ENCODE results near the gene S1PR4.

Gene S1PR4

GRCh38 chr19:3178377-3178972 lies at the start of gene S1PR4:
S1PR4 (plus strand) TSS chr19:3178769; CDS start chr19:3178793, 24 bp downstream.
- no peak for DNase-seq

DNA sequence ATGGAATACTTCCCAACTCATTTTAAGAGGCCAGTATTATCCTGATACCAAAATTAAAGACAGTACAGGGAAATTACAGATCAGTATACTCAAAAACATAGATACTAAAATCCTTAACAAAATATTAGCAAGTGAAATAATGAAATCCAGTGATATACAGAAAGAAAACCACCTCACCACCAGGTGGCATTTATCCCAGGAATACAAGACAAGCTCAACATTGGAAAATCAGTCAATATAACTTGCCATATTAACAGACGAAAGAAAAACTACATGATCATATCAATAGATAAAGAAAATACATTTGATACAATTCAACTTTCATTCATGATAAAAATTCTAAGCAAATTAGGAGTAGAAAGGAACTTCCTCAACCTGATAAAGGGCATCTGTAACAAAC lies 49.5 kb upstream of the S1PR4 start:
- peak; percentile 18 for DNase-seq

DNA sequence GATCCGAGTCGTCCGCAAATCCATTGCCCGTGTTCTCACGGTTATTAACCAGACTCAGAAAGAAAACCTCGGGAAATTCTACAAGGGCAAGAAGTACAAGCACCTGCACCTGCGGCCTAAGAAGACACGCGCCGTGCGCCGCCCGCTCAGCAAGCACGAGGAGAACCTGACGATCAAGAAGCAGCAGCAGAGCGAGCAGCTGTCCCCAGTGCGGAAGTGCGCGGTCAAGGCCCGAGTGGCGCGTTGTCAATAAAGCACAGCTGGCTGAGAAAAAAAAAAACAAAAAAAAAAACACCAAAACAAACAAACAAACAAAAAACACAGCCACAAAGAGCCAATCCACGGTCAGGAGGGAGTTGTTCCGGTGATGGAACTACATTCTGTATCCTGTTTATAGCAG lies 47.4 kb upstream of the S1PR4 start:
- no peak for DNase-seq

DNA sequence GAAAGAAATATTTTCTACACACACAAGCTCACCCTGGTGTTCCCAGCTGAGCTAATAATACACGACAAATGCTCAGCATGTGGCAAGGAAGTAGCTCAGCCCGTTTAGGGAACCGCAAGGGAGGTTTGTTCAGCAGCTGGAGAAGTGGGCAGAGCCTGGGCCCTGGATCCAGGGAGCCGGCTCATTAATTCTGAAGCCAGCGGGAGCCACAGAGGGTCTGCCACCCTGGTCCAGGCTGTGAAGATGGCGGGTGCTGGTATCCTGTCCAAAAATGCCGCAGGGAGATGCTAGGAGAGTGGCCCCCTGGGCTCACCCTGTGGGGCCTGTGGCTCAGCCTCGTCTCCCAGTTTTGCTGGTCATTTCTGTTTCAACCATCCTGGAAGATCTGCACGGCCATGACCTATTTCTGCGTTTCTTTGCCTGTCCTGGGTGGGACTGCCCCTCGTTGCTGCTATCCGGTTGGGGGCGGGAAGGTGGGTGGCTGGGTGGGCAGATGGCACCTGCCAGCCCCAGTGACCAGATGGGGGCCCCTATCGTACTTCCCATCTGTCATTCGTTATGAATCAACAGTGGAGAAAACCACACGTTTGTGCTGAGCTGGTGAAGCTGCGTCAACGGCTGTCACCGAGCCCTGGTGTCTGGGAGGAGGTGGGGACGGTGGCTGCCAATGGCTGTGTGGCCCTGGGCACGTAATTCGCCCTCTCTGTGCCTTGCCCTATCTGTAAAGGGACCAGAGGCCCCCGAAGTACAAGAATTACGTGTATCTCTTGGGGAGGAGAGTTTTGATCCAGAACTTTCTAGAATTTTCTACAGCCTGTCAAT lies 45.4 kb upstream of the S1PR4 start:
- DNase-seq: peak; percentile 83

- no peak for DNase-seq
Measured at GRCh38 chr19:3133793-3134116, 44.8 kb upstream of the S1PR4 start.

- DNase-seq: no peak
Measured at GRCh38 chr19:3135961-3136683, 42.4 kb upstream of the S1PR4 start, which contains the start of gene GNA15. GNA15 (plus strand) TSS chr19:3136033; CDS start chr19:3136451, 418 bp downstream.

- no peak for DNase-seq
Measured at GRCh38 chr19:3136684-3137055, 41.9 kb upstream of the S1PR4 start.

GRCh38 chr19:3137119-3137518 lies 41.5 kb upstream of the S1PR4 start:
- DNase-seq: no peak

DNA sequence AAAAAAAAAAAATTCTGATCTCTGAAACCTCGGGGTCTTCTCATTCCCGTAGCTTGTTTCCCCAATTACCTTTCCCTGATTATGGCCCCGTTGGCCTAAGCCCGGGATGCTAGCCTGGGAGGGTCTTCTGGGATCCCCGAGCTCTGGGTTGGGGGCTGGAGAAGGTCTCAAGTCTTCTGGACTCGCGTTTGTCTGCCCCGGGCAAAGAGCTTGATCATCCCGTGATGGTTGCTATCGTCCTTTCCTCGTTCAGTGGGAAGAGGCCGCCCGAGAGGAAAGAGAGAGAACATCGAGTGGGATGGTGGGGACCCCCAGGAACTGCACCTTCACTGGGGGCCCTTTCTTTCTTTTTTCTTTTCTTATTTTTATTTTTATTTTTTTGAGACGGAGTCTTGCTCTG lies 40.3 kb upstream of the S1PR4 start:
- DNase-seq: no peak

DNA sequence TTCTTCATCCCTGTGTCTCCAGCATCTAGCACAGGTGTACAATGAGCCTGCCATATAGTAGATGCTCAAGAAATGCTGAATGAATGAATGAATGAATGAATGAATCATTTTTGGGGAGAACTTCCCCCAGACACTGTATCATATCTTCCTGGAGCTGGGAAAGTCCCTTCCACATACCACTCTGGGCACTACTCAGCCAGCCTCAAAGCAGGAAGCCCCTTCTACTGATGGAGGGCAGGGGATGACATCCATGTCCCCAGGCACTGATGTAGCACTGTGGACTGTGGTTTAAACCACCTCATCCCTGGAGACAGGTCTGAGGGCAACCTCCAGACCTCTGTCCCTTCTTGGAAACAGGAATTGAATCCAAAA lies 37.9 kb upstream of the S1PR4 start:
- no peak for DNase-seq

GRCh38 chr19:3142292-3142670 lies 36.3 kb upstream of the S1PR4 start:
- no peak for DNase-seq

- no peak for DNase-seq
Measured at GRCh38 chr19:3142781-3143337, 35.7 kb upstream of the S1PR4 start.

DNA sequence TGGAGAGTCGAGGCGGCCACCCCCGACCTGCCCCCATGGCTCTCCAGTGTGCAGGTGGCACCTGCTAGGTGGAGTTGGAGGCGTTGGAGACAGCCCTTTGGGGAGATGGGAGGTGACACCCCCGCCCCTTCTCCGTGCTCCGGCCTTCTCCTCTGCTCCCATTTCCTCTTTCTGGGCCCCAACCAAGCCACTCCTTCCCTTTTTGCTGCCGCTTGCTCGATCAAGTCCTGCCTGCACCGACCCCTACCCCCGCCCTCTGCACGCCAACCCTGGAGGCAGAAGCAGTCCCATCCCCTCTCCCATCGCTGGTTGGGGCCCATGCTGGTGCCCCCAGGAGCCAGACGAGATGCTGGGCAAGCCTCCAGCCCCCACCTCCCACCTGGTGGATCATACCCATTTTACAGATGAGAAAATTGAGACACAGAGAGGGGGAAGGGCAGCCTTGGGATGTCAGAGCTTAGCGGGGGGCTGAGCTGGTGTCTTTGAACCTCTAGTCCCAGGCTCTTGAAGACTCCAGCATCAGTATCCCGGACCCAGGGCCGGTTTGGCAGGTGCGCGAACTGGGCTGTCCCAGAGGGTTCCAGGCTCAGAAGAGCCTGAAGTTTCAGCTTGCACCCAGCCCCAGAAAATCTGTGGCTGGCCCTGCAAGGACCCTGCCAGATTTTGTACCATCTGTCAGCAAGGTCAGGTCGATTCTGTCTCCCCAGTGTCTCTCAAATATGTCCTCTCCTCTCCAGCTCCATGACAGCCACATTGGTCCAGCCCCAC lies 32.5 kb upstream of the S1PR4 start:
- DNase-seq: no peak

- no peak for DNase-seq
Measured at GRCh38 chr19:3146677-3147100, 31.9 kb upstream of the S1PR4 start.

DNA sequence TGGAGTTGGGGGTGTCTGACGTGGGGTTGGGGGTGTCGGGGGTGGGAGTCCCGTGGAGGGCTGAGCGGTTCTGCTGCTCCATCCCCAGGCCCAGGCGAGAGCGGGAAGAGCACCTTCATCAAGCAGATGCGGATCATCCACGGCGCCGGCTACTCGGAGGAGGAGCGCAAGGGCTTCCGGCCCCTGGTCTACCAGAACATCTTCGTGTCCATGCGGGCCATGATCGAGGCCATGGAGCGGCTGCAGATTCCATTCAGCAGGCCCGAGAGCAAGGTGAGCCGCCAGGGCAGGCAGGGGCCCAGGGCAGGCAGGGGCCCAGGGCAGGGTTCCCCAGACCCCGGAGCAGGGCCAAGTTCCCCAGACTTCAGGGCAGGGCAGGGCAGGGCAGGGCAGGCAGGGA lies 30.1 kb upstream of the S1PR4 start:
- no peak for DNase-seq

GRCh38 chr19:3149089-3149488 lies 29.5 kb upstream of the S1PR4 start:
- no peak for DNase-seq

DNA sequence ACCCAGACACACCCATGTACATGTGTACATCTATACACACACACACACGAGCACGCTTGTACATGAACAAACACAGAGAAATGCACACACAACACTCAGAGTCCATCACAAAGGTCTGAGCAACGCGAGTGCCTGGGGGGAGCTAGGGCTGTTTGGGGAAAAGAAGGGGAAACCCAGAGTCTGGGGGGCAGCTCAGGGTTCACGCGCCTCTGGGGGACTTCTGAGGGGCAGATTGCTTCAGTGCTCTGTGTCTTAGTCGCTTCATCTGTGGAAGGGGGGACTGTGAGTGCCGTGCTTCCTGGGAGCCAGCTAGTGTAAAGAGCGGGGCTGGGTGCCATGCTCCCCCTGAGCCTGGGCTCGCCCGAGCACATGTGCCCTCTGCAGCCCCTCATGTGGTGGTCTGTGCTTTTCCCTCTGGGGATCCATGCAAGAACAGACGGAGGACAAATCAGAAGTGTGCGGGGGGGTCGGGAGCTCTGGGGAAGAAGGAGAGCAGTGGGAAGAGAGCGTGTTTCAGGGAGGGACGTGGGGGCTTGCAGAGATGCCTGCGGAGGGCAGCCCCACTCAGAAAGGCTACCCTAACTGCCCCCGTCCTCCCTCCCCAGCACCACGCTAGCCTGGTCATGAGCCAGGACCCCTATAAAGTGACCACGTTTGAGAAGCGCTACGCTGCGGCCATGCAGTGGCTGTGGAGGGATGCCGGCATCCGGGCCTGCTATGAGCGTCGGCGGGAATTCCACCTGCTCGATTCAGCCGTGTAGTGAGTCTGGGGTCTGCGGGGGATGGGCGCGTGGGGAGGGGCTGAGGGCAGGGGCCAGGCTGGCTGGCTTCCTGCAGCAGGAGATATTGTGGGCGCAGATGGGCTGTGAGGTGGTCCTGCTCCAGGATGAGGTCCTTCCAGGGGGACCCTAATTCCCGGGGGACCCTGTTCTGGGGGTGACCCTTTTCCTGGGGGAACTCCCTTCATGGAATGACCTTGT lies 28.8 kb upstream of the S1PR4 start:
- no peak for DNase-seq

DNA sequence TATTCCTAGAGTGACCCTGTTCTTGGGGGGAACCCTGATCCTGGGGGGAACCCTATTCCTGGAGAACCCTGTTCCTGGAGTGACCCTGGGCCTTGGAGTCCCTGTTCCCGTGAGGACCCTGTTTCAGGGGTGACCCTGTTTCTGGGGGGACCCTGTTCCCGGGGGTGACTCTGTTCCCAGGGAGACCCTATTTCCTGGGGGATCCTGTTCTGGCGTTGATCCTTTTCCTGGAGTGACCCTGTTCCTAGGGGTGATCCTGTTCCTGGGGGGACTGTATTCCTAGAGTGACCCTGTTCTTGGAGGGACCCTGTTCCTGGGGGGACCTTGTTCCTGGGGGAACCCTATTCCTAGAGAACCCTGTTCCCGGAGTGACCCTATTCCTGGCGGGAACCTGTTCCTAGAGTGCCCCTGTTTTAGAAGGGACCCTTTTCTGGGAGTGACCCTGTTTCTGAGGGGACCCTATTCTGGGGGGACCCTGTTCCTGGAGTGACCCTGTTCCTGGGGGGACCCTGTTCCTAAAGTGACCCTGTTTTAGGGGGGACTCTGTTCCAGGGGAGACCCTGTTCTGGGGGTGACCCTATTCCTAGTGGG lies 27.7 kb upstream of the S1PR4 start:
- no peak for DNase-seq

DNA sequence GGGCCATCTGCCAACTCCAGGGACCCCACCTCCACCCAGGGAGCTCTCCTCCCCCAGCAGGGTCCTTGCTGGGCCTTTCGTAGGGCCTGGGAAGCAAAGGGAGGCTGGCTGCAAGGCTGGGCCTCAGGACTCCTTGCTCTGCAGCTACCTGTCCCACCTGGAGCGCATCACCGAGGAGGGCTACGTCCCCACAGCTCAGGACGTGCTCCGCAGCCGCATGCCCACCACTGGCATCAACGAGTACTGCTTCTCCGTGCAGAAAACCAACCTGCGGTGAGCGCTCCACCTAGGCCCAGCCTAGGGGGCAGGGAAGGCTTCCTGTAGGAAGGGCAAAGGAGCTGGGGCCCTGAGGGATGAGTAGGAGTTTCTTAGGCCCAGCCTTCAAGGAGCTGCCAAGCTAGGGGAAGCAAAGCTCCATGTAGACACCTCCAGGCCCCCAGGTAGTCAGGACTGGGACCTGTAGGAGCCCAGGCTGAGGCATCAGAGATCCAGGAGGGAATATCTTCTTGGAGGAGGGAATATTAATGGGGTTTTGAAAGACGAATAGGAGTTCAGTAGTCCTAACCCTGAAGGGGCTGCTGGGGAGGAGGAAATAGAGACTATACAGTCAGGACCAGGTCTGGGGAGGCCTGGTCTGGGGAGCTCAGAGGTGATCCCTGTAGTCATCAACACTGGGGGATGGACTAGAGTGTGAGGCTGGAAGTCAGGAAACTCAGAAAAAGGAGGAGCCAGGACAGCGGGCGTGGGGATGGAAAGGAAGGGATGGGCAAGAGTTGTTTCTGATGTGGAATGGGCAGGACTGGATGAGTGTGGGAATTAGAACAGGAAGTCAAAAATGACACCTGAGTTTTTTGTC lies 26.8 kb upstream of the S1PR4 start:
- DNase-seq: no peak

GRCh38 chr19:3152419-3152780 lies 26.2 kb upstream of the S1PR4 start:
- DNase-seq: no peak
